Esophagus squamous epithelium (tissue), 5 donors: ENCODE data around the gene EFHC1. TPM values are rescaled to one million over a fixed set of nuclear protein-coding genes. Genes with fewer than 3 reads are reported as not detected.
A peak's percentile ranks its signal among the peaks of the same experiment; 100 is the strongest.

Experiments
- DNase-seq: peaks from one replicate; lab custom pipeline; 2025; lab: John Stamatoyannopoulos, UW
- H3K27ac ChIP-seq, 4 donors: fragments of 200-600 bp; sonication (generic); one replicate each; pipeline ENCODE4 v1.5.1; 2016 to 2019; ENCODE audit warnings: mild to moderate bottlenecking in 1 of 4
- H3K27me3 ChIP-seq, 4 donors: fragments of 200-600 bp; sonication (generic); 1 replicate in 3 of 4; 2 replicates in 1 of 4; pipeline versions ENCODE4 v1.5.1 to v1.6.0; 2017 to 2021; ENCODE audit warnings: antibody characterized with exemption in 1 of 4
- H3K36me3 ChIP-seq, 3 donors: fragments of 200-600 bp; sonication (generic); one replicate each; pipeline ENCODE4 v1.5.1; 2016 to 2019
- H3K4me1 ChIP-seq, 3 donors: fragments of 200-600 bp; sonication (generic); one replicate each; pipeline ENCODE4 v1.5.1; 2017 to 2019
- H3K4me3 ChIP-seq, 4 donors: fragments of 200-600 bp; sonication (generic); 1 replicate in 3 of 4; 2 replicates in 1 of 4; pipeline ENCODE4 v1.5.1; 2016 to 2019; ENCODE audit warnings: mild to moderate bottlenecking in 2 of 4, moderate library complexity in 1 of 4
- H3K9me3 ChIP-seq, 3 donors: fragments of 200-600 bp; sonication (generic); one replicate each; pipeline ENCODE4 v1.5.1; 2016 to 2019
- POLR2A ChIP-seq, 4 donors: fragments of 450-650 bp; IDR thresholded peaks; one replicate each; pipeline ENCODE4 v1.6.1; 2017; ENCODE audit warnings: antibody characterized with exemption in 4 of 4, mild to moderate bottlenecking in 4 of 4, moderate library complexity in 3 of 4
- WGBS, 2 donors: methylation state at CpG; one replicate each; pipeline ENCODE4 v1.1.5; 2018; 5-methylcytosine and 5-hydroxymethylcytosine counted together
- intact Hi-C: fragments of 100-400 bp; cut with DNase I; formaldehyde crosslinking; loops from one replicate; pipeline ENCODE4 v1.15.0; 2022
- total RNA-seq, 4 donors: library from RNA; depleted of rRNA; stranded (reverse); fragments of >200 nt; gene quantifications; one replicate each; pipeline ENCODE4 v1.1.0, GENCODE V29; 2016
- TF ChIP-seq, protein P1 (sequence below), 6 experiments: fragments of 450-650 bp in 4 of 6; fragments of 200-600 bp in 2 of 6; sonication (generic) in 2 of 6; IDR thresholded peaks; one replicate each; pipeline ENCODE4 v1.5.1; 2016 to 2019; ENCODE audit warnings: antibody characterized with exemption in 6 of 6, mild to moderate bottlenecking in 4 of 6, moderate library complexity in 4 of 6
- donor health status: DM: yes; HTN: yes; CAD: no.

Gene EFHC1
- total RNA-seq, 4 donors from 2014 or later: 4.0 to 17.5 (median 9.9) TPM

DNA sequence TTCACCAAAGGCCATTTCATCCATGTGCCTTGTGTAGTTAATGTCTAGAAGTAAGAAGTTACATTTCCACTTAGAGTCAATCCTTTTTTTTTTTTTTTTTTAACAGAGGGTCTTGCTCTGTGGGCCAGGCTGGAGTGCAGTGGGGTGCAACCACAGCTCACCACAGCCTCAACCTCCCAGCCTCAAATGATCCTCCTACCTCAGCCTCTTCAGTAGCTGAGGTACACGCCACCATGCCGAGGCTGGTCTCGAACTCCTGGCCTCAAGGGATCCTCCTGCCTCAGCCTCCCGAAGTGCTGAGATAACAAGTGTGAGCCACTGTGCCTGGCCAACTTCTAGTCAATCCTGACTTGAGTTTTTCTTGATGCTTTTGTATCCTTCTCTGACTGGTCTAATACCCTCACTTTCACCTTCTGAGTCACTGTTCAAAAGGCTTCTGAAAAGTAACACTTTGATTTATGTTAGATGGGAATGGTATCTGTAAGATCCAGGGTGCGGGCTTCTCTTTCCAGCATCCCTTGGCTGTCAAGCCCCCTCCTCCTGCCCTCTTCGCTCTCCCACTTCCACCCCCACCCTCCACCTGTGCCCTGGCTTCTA is 134.6 kb downstream of the EFHC1 start:
- intact Hi-C loops: no loop called here
- H3K27me3 ChIP-seq: no peaks in the 10 kb centered on the region
- H3K9me3 ChIP-seq: no peaks in the 10 kb centered on the region
- WGBS, 2 donors: 93 to 97% methylated on average over 6 of the region's 6 CpGs
- H3K4me1 ChIP-seq: peaks cover 17 to 61% (median 30%) of the 10 kb centered on the region in 3 donors
- DNase-seq: no peak
- H3K36me3 ChIP-seq: no peaks in the 10 kb centered on the region
- TF ChIP-seq, protein P1, sequence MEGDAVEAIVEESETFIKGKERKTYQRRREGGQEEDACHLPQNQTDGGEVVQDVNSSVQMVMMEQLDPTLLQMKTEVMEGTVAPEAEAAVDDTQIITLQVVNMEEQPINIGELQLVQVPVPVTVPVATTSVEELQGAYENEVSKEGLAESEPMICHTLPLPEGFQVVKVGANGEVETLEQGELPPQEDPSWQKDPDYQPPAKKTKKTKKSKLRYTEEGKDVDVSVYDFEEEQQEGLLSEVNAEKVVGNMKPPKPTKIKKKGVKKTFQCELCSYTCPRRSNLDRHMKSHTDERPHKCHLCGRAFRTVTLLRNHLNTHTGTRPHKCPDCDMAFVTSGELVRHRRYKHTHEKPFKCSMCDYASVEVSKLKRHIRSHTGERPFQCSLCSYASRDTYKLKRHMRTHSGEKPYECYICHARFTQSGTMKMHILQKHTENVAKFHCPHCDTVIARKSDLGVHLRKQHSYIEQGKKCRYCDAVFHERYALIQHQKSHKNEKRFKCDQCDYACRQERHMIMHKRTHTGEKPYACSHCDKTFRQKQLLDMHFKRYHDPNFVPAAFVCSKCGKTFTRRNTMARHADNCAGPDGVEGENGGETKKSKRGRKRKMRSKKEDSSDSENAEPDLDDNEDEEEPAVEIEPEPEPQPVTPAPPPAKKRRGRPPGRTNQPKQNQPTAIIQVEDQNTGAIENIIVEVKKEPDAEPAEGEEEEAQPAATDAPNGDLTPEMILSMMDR (IDR thresholded peaks at IDR 0.05): no peak
- no peak for TF ChIP-seq POLR2A (IDR thresholded peaks at IDR 0.05)
- no peak overlapping the region for H3K27ac ChIP-seq
- H3K4me3 ChIP-seq: no peak overlapping the region

DNA sequence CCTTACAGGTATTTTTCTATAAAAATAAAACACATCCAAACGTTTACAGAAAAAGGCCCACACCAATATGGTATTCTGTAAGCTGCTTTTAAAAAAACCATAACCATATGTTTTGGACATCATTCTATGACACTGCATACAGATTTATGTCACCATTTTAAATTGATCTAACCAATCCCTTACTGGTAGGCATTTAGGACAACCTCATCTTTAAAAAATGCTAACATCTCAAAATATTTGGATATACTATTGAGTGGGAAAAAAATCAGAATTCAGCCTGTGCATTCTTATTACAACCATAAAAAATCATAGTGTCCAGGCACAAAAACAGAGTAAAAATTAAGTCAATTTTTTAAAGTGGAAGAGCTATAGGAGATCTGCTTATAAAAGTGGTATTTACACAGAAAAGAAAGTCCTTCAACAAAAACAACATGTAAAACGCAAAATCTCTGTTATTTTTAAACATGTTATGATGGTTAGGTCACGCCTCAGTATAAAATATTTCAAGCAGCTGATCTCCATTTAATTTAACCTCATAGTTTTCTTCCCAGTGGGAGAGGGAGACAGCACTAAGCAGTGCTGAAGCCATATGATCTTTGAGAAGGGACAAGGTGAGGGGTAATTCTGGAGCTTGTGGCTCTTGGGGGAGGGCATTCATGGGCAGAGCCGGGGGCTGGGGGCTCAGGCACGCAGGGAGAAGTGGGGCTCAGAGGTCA is 135.5 kb downstream of the EFHC1 start:
- H3K27me3 ChIP-seq: no peaks in the 10 kb centered on the region
- peaks cover 17 to 64% (median 38%) of the 10 kb centered on the region in 3 donors for H3K4me1 ChIP-seq
- no peaks in the 10 kb centered on the region for H3K36me3 ChIP-seq
- 62 to 70% methylated on average over 3 to 5 of the region's 5 CpGs for WGBS, 2 donors
- no peaks in the 10 kb centered on the region for H3K9me3 ChIP-seq
- TF ChIP-seq, protein P1 (IDR thresholded peaks at IDR 0.05): no peak
- TF ChIP-seq POLR2A (IDR thresholded peaks at IDR 0.05): no peak
- H3K27ac ChIP-seq: peak overlapping the region in 3 of 4 donors; percentile 3 to 67 (median 44)
- no peak for DNase-seq
- intact Hi-C loops: no loop called here
- no peak overlapping the region for H3K4me3 ChIP-seq

DNA sequence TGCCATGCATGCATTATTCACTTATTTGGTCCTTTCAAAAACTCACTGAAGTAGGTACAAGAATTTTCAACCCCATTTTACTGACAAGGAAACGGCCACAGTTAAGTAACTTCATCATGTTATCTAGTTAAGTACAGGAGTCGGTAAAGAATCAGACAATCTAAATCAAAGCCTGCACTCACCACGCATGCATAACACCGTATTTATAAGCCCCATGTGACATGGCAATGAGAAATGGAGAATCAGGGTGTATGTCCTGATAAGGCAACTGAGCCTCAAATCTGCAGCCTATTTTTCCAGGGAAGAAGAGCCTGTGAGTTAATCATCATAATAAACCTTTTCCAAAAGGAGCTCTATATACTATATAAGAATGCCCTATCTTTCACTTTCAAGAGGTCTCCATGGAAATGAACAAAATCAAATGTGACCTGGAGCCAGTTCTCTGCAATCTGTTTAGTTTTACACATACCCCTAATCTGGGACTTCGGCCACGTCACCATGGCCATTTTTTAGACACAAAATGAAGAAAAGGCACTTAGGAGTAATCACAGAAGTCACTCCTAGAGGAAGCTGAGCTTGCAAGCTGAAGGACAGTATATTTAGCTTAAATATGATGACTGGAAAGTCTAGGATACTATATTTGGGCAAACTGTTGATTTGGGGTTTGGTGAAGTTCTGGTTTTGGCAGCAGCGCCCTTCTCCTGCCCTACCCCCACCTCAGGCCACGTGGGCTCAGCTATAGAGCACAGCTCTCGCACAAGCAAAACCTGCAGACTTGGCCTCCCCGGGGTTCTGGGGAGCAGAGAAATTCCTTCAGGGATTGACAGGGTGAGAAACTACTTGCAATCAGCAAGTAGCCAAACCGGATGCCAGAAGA is 137.5 kb downstream of the EFHC1 start:
- TF ChIP-seq POLR2A (IDR thresholded peaks at IDR 0.05): no peak
- TF ChIP-seq, protein P1 (IDR thresholded peaks at IDR 0.05): no peak
- H3K36me3 ChIP-seq: no peaks in the 10 kb centered on the region
- WGBS, 2 donors: 61 to 66% methylated on average over 9 to 11 of the region's 11 CpGs
- no peaks in the 10 kb centered on the region for H3K9me3 ChIP-seq
- H3K4me1 ChIP-seq: peaks cover 3 to 58% (median 29%) of the 10 kb centered on the region in 3 donors
- no peak for DNase-seq
- H3K4me3 ChIP-seq: no peak overlapping the region
- H3K27me3 ChIP-seq: no peaks in the 10 kb centered on the region
- H3K27ac ChIP-seq: peak overlapping the region in 3 of 4 donors; percentile 50 to 68 (median 61)
- intact Hi-C loops: no loop called here

DNA sequence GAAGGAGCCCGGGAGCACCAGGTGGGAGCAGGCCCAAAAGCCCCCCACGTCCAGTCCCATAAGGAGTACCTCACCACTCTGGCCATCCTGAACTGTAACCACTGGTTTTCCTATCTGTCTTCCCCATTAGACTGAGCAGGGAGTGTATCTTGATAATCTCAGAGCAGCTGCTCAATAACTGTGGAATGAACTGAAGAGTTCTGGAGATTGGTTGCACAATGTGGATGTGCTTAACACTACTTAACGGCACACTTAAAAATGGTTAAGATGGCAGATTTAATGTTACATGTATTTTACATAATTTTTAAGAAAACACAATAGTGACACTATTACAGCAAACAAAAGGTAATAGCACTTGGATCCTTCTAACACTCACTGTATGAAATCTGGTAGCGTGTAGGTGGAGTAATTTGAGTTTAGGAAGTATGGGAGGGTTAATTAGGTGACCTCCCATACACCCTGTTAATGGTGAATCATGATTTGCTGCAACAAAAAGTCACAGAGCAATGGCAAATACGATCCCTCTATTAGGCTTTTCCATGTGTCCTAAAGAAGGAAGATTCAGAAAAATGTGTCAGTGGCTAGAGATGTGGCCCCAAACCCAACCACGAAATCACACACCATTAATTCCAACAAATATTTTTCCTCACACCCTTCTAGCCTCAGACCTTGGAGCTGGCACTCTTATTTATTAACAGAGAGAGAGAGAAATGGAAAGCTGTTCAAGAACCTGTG is 138.3 kb downstream of the EFHC1 start:
- peak overlapping the region in 3 of 4 donors; percentile 50 to 68 (median 61) for H3K27ac ChIP-seq
- TF ChIP-seq, protein P1 (IDR thresholded peaks at IDR 0.05): no peak
- TF ChIP-seq POLR2A (IDR thresholded peaks at IDR 0.05): no peak
- intact Hi-C loops: no loop called here
- H3K36me3 ChIP-seq: no peaks in the 10 kb centered on the region
- H3K4me1 ChIP-seq: peaks cover 3 to 56% (median 29%) of the 10 kb centered on the region in 3 donors
- 82 to 88% methylated on average over 6 of the region's 6 CpGs for WGBS, 2 donors
- no peak for DNase-seq
- H3K4me3 ChIP-seq: no peak overlapping the region
- H3K27me3 ChIP-seq: no peaks in the 10 kb centered on the region
- no peaks in the 10 kb centered on the region for H3K9me3 ChIP-seq
